Mammary epithelial cell (primary cell): ENCODE results near the gene KBTBD6.

Source experiments
- EZH2 ChIP-seq: IDR thresholded peaks from 2 replicates; pipeline ENCODE4 v1.6.1; 2012; ENCODE audit warnings: low read length, inconsistent platforms, borderline replicate concordance
- TF ChIP-seq, protein P1 (sequence below), 2 donors: IDR thresholded peaks in 1 of 2; conservative IDR thresholded peaks in 1 of 2; 2 replicates each; pipeline ENCODE4 v1.5.1; 2011 to 2012; ENCODE audit warnings: inconsistent platforms in 2 of 2, low read length in 2 of 2, mild to moderate bottlenecking in 2 of 2, control low read depth in 1 of 2, low read depth in 1 of 2; ENCODE audit not compliant: insufficient read depth in 1 of 2; ENCODE audit errors: extremely low read depth in 1 of 2

DNA sequence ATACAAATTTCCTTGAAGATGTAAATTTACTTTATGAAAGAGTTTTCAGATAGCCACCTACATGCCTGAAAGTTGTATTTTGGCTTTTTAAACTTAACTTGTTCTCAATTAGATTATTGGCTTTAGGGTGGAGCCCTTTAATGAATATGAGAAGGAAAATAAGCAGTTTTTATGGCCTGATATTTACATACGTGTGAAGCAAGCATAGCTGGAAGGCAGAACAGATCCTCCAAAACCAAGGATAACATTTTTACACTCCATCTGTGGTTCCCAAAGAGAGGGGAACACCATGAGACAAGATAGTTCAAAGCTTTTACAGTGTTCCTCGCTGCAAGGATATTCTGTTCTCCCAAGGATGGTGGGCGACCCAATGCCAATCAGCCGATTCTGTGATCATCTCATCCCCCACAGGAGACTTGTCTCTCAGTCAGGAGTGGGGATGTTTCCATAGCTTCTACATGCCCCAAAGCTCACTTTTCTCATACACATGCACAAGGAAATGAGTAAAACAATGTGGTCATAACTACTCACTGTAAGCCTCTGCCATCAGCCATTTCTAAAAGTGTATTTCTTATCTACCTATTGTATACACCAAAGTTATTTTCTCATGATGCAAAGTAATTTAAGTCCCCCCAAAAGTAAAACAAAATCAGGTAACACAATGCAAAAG, 24.6 kb upstream of the KBTBD6 start:
- TF ChIP-seq, protein P1, sequence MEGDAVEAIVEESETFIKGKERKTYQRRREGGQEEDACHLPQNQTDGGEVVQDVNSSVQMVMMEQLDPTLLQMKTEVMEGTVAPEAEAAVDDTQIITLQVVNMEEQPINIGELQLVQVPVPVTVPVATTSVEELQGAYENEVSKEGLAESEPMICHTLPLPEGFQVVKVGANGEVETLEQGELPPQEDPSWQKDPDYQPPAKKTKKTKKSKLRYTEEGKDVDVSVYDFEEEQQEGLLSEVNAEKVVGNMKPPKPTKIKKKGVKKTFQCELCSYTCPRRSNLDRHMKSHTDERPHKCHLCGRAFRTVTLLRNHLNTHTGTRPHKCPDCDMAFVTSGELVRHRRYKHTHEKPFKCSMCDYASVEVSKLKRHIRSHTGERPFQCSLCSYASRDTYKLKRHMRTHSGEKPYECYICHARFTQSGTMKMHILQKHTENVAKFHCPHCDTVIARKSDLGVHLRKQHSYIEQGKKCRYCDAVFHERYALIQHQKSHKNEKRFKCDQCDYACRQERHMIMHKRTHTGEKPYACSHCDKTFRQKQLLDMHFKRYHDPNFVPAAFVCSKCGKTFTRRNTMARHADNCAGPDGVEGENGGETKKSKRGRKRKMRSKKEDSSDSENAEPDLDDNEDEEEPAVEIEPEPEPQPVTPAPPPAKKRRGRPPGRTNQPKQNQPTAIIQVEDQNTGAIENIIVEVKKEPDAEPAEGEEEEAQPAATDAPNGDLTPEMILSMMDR (conservative IDR thresholded peaks at IDR 0.05 in 1 of 2, IDR thresholded peaks at IDR 0.05 in 1 of 2; ENCODE audit: extremely low read depth in 1 of 2, insufficient read depth in 1 of 2, low read depth in 1 of 2, low read length in 2 of 2): no peak
- TF ChIP-seq EZH2: no peak
